WTC11 (cell line): ENCODE data around the gene TDP2. TPM values are rescaled to one million over a fixed set of nuclear protein-coding genes. Genes with fewer than 3 reads are reported as not detected.
"Not testable (repeated sequence)": the region's sequence is repeated elsewhere in the genome, so short reads cannot be mapped to it uniquely, and the experiment has no call there.

Source experiments
- ATAC-seq: fragments of 200-7000 bp; cut with Tn5 transposase; 2 replicates; pipeline ENCODE4 v1.10.0; 2021; ENCODE audit warnings: mild to moderate bottlenecking, moderate library complexity
- CTCF ChIA-PET: fragments of 300-600 bp; sonication (Branson Sonifier 250); formaldehyde crosslinking; loops from one replicate; lab custom pipeline; 2021; ENCODE audit warnings: antibody characterized with exemption; lab: Charles Lee
- POLR2A ChIA-PET: fragments of 350-600 bp; sonication (Branson Sonifier 250); formaldehyde crosslinking; loops from one replicate; lab custom pipeline; 2021; ENCODE audit warnings: antibody characterized with exemption; lab: Charles Lee
- DNase-seq: peaks from one replicate; pipeline ENCODE4 v3.0.0; 2021; ENCODE audit warnings: low spot score
- H3K27ac Mint-ChIP-seq: 2 replicates; pipeline ENCODE4 v1.8.0; 2021; ENCODE audit warnings: mixed read lengths
- H3K27me3 Mint-ChIP-seq: 2 replicates; pipeline ENCODE4 v1.8.0; 2021; ENCODE audit warnings: low read depth, mild to moderate bottlenecking, moderate library complexity, mixed read lengths
- H3K36me3 Mint-ChIP-seq: 2 replicates; pipeline ENCODE4 v1.8.0; 2021; ENCODE audit warnings: mixed read lengths
- H3K4me1 Mint-ChIP-seq: 2 replicates; pipeline ENCODE4 v1.8.0; 2022; ENCODE audit warnings: mixed read lengths
- H3K4me3 Mint-ChIP-seq: 2 replicates; pipeline ENCODE4 v1.8.0; 2021; ENCODE audit warnings: mild to moderate bottlenecking, moderate library complexity, mixed read lengths
- H3K9me3 Mint-ChIP-seq: 2 replicates; pipeline ENCODE4 v1.8.0; 2021; ENCODE audit warnings: mixed read lengths
- ATF1 ChIP-seq: sonication (generic); formaldehyde crosslinking; IDR thresholded peaks from 2 replicates; pipeline ENCODE4 v1.8.1; 2023; ENCODE audit warnings: mild to moderate bottlenecking, moderate library complexity, missing genetic modification reagents
- HMGA2 ChIP-seq: fragments of 250-450 bp; sonication (Bioruptor Pico); IDR thresholded peaks from 2 replicates; pipeline ENCODE4 v1.4.0; 2021; ENCODE audit warnings: mild to moderate bottlenecking, moderate library complexity
- MYBL2 ChIP-seq: sonication (generic); formaldehyde crosslinking; IDR thresholded peaks from 2 replicates; pipeline ENCODE4 v1.8.1; 2023; ENCODE audit warnings: mild to moderate bottlenecking, moderate library complexity, missing genetic modification reagents
- NR1H2 ChIP-seq: sonication (generic); formaldehyde crosslinking; IDR thresholded peaks from 2 replicates; pipeline ENCODE4 v1.9.0; 2021; ENCODE audit warnings: mild to moderate bottlenecking, moderate library complexity, missing genetic modification reagents
- RELA ChIP-seq: sonication (generic); formaldehyde crosslinking; IDR thresholded peaks from 2 replicates; pipeline ENCODE4 v1.8.1; 2022; ENCODE audit warnings: missing genetic modification reagents, mild to moderate bottlenecking, borderline replicate concordance
- RORB ChIP-seq: fragments of 250-450 bp; sonication (Bioruptor Pico); IDR thresholded peaks from 2 replicates; pipeline ENCODE4 v1.9.0; 2021; ENCODE audit warnings: mild to moderate bottlenecking
- SMAD4 ChIP-seq: sonication (generic); formaldehyde crosslinking; IDR thresholded peaks from 2 replicates; pipeline ENCODE4 v1.8.0; 2022; ENCODE audit warnings: mild to moderate bottlenecking, missing genetic modification reagents
- TEAD1 ChIP-seq: sonication (generic); formaldehyde crosslinking; IDR thresholded peaks from 2 replicates; pipeline ENCODE4 v1.8.0; 2022; ENCODE audit warnings: mild to moderate bottlenecking, missing genetic modification reagents
- TEAD4 ChIP-seq: sonication (generic); formaldehyde crosslinking; IDR thresholded peaks from 2 replicates; pipeline ENCODE4 v1.8.0; 2022; ENCODE audit warnings: mild to moderate bottlenecking, missing genetic modification reagents
- ZNF138 ChIP-seq: sonication (generic); formaldehyde crosslinking; conservative IDR thresholded peaks from 2 replicates; pipeline ENCODE4 v1.8.1; 2022; ENCODE audit warnings: mild to moderate bottlenecking, moderate library complexity, missing genetic modification reagents
- ZNF232 ChIP-seq: sonication (generic); formaldehyde crosslinking; IDR thresholded peaks from 2 replicates; pipeline ENCODE4 v1.8.0; 2022; ENCODE audit warnings: mild to moderate bottlenecking, missing genetic modification reagents
- ZNF671 ChIP-seq: fragments of 250-450 bp; sonication (Bioruptor Pico); IDR thresholded peaks from 2 replicates; pipeline ENCODE4 v1.8.0; 2021; ENCODE audit warnings: mild to moderate bottlenecking
- total RNA-seq: library from RNA; stranded (reverse); gene quantifications from 3 replicates; pipeline ENCODE4 v1.2.3, GENCODE V29; 2021
- TF ChIP-seq, protein P1 (sequence below): sonication (generic); formaldehyde crosslinking; IDR thresholded peaks from 2 replicates; pipeline ENCODE4 v1.8.0; 2023; ENCODE audit warnings: missing genetic modification reagents
- TF ChIP-seq, protein P2 (sequence below): sonication (generic); formaldehyde crosslinking; IDR thresholded peaks from 2 replicates; pipeline ENCODE4 v1.8.0; 2023; ENCODE audit warnings: mild to moderate bottlenecking, missing genetic modification reagents
- TF ChIP-seq, protein P3 (sequence below): fragments of 200-600 bp; IDR thresholded peaks from 2 replicates; pipeline ENCODE4 v1.8.0; 2022; ENCODE audit warnings: antibody characterized with exemption
- TF ChIP-seq, protein P4 (sequence below): fragments of 250-450 bp; sonication (Bioruptor Pico); IDR thresholded peaks from 2 replicates; pipeline ENCODE4 v1.9.0; 2021; ENCODE audit warnings: mild to moderate bottlenecking
- TF ChIP-seq, protein P5 (sequence below): sonication (generic); formaldehyde crosslinking; IDR thresholded peaks from 2 replicates; pipeline ENCODE4 v1.8.1; 2023; ENCODE audit warnings: mild to moderate bottlenecking, missing genetic modification reagents
- TF ChIP-seq, protein P6 (sequence below): sonication (generic); formaldehyde crosslinking; conservative IDR thresholded peaks from 2 replicates; pipeline ENCODE4 v1.8.1; 2022; ENCODE audit warnings: mild to moderate bottlenecking, missing genetic modification reagents

The TDP2 gene
- total RNA-seq, 1 experiment from 2014 or later, result 49.1 TPM

DNA sequence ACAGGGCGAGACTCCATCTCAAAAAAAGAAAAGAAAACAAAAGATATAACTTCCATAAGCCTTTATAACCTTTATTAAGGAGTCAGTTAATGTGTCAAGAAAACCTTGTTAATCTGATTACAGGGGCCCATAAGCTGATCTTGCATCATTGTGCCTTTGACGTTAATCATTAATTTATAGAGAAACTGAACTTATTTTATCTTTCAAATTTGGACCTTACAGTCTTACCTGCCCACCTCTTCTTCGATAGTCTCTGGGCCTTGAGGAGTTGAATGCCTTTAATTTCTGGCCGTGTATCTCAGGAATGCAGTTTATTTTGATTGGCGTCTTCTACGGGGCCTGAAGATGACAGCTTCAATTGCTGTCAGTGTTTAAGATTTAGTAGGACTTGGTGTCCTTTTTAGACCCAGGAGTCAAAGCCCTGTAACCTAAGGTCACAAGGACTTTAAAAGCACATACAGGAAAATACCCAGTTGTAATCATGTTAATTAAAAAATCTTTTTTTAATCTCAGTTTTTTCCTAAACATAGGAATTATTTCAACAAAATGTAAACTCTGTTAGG, 6.0 kb upstream of the TDP2 start:
- CTCF ChIA-PET, result no interaction called here
- no peak overlapping the region for H3K4me3 Mint-ChIP-seq
- no peak for DNase-seq
- H3K9me3 Mint-ChIP-seq, result peaks cover 69% of the 10 kb centered on the region
- no peak for TF ChIP-seq RELA (CRISPR knock-in tag)
- TF ChIP-seq RORB (CRISPR knock-in tag), result no peak
- no peak for TF ChIP-seq NR1H2
- no peak for TF ChIP-seq TEAD4 (CRISPR knock-in tag)
- no peak for TF ChIP-seq ZNF138 (CRISPR knock-in tag)
- TF ChIP-seq, protein P1, sequence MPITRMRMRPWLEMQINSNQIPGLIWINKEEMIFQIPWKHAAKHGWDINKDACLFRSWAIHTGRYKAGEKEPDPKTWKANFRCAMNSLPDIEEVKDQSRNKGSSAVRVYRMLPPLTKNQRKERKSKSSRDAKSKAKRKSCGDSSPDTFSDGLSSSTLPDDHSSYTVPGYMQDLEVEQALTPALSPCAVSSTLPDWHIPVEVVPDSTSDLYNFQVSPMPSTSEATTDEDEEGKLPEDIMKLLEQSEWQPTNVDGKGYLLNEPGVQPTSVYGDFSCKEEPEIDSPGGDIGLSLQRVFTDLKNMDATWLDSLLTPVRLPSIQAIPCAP (CRISPR knock-in tag), result no peak
- TF ChIP-seq, protein P2, sequence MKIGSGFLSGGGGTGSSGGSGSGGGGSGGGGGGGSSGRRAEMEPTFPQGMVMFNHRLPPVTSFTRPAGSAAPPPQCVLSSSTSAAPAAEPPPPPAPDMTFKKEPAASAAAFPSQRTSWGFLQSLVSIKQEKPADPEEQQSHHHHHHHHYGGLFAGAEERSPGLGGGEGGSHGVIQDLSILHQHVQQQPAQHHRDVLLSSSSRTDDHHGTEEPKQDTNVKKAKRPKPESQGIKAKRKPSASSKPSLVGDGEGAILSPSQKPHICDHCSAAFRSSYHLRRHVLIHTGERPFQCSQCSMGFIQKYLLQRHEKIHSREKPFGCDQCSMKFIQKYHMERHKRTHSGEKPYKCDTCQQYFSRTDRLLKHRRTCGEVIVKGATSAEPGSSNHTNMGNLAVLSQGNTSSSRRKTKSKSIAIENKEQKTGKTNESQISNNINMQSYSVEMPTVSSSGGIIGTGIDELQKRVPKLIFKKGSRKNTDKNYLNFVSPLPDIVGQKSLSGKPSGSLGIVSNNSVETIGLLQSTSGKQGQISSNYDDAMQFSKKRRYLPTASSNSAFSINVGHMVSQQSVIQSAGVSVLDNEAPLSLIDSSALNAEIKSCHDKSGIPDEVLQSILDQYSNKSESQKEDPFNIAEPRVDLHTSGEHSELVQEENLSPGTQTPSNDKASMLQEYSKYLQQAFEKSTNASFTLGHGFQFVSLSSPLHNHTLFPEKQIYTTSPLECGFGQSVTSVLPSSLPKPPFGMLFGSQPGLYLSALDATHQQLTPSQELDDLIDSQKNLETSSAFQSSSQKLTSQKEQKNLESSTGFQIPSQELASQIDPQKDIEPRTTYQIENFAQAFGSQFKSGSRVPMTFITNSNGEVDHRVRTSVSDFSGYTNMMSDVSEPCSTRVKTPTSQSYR (CRISPR knock-in tag), result no peak
- TF ChIP-seq ZNF232, result no peak
- TF ChIP-seq, protein P3, sequence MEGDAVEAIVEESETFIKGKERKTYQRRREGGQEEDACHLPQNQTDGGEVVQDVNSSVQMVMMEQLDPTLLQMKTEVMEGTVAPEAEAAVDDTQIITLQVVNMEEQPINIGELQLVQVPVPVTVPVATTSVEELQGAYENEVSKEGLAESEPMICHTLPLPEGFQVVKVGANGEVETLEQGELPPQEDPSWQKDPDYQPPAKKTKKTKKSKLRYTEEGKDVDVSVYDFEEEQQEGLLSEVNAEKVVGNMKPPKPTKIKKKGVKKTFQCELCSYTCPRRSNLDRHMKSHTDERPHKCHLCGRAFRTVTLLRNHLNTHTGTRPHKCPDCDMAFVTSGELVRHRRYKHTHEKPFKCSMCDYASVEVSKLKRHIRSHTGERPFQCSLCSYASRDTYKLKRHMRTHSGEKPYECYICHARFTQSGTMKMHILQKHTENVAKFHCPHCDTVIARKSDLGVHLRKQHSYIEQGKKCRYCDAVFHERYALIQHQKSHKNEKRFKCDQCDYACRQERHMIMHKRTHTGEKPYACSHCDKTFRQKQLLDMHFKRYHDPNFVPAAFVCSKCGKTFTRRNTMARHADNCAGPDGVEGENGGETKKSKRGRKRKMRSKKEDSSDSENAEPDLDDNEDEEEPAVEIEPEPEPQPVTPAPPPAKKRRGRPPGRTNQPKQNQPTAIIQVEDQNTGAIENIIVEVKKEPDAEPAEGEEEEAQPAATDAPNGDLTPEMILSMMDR, result no peak
- no peak for TF ChIP-seq MYBL2
- no peak for TF ChIP-seq SMAD4 (CRISPR knock-in tag)
- TF ChIP-seq, protein P4, sequence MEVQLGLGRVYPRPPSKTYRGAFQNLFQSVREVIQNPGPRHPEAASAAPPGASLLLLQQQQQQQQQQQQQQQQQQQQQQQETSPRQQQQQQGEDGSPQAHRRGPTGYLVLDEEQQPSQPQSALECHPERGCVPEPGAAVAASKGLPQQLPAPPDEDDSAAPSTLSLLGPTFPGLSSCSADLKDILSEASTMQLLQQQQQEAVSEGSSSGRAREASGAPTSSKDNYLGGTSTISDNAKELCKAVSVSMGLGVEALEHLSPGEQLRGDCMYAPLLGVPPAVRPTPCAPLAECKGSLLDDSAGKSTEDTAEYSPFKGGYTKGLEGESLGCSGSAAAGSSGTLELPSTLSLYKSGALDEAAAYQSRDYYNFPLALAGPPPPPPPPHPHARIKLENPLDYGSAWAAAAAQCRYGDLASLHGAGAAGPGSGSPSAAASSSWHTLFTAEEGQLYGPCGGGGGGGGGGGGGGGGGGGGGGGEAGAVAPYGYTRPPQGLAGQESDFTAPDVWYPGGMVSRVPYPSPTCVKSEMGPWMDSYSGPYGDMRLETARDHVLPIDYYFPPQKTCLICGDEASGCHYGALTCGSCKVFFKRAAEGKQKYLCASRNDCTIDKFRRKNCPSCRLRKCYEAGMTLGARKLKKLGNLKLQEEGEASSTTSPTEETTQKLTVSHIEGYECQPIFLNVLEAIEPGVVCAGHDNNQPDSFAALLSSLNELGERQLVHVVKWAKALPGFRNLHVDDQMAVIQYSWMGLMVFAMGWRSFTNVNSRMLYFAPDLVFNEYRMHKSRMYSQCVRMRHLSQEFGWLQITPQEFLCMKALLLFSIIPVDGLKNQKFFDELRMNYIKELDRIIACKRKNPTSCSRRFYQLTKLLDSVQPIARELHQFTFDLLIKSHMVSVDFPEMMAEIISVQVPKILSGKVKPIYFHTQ, result no peak
- TF ChIP-seq HMGA2, result no peak
- no peak for TF ChIP-seq TEAD1 (CRISPR knock-in tag)
- TF ChIP-seq, protein P5, sequence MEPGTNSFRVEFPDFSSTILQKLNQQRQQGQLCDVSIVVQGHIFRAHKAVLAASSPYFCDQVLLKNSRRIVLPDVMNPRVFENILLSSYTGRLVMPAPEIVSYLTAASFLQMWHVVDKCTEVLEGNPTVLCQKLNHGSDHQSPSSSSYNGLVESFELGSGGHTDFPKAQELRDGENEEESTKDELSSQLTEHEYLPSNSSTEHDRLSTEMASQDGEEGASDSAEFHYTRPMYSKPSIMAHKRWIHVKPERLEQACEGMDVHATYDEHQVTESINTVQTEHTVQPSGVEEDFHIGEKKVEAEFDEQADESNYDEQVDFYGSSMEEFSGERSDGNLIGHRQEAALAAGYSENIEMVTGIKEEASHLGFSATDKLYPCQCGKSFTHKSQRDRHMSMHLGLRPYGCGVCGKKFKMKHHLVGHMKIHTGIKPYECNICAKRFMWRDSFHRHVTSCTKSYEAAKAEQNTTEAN (CRISPR knock-in tag), result no peak
- TF ChIP-seq, protein P6, sequence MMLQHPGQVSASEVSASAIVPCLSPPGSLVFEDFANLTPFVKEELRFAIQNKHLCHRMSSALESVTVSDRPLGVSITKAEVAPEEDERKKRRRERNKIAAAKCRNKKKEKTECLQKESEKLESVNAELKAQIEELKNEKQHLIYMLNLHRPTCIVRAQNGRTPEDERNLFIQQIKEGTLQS (CRISPR knock-in tag), result no peak
- no peak for TF ChIP-seq ZNF671 (CRISPR knock-in tag)
- TF ChIP-seq ATF1 (CRISPR knock-in tag), result no peak
- TF ChIP-seq, all 79 proteins: peak for 0
- Mint-ChIP-seq H3K27ac (no peak overlapping the region), H3K4me1 (no peaks in the 10 kb centered on the region; the same call in 1 of the 2 replicates), H3K27me3 (peaks cover 8% of the 10 kb centered on the region), H3K36me3 (peaks cover 89% of the 10 kb centered on the region)
- ATAC-seq, result no peak
- POLR2A ChIA-PET, result no interaction called here

DNA sequence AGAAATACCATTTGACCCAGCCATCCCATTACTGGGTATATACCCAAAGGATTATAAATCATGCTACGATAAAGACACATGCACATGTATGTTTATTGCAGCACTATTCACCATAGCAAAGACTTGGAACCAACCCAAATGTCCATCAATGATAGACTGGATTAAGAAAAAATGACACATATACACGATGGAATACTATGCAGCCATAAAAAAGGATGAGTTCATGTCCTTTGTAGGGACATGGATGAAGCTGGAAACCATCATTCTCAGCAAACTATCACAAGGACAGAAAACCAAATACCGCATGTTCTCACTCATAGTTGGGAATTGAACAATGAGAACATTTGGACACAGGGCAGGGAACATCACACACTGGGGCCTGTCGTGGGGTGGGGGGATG, 4.4 kb upstream of the TDP2 start:
- H3K4me1 Mint-ChIP-seq, H3K27ac Mint-ChIP-seq, ATAC-seq, POLR2A ChIA-PET, CTCF ChIA-PET, H3K4me3 Mint-ChIP-seq, DNase-seq, H3K27me3 Mint-ChIP-seq: not testable (repeated sequence)
- Mint-ChIP-seq H3K36me3 (peaks cover 82% of the 10 kb centered on the region), H3K9me3 (peaks cover 59% of the 10 kb centered on the region)

DNA sequence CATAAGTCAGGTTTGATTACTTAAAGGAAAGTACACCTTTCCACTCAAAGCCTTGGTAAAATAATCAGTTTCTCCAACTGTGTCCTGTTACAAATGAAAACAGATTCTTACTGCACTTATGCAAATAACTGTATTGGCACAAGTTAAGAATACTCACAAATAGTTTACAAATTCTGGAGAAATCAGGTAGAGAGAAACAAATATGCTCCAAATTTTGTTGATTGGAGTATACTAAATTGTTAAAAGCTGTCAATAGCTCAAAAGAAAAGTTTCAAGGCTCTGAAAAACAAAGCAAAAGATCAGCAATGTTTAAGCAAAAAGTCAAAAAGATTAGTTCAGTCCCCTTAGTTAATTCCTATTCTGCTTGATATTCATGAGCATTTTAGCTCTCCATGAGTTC, 3.8 kb upstream of the TDP2 start:
- H3K36me3 Mint-ChIP-seq, result peaks cover 77% of the 10 kb centered on the region
- H3K27ac Mint-ChIP-seq, DNase-seq, POLR2A ChIA-PET, H3K4me3 Mint-ChIP-seq, H3K4me1 Mint-ChIP-seq, ATAC-seq, H3K27me3 Mint-ChIP-seq: not testable (repeated sequence)
- H3K9me3 Mint-ChIP-seq, result peaks cover 56% of the 10 kb centered on the region
- CTCF ChIA-PET, result interaction anchor here (1.2 kb wide), 1 partner anchor 13 kb away, joined by 3 read pairs; no protein-coding TSS in a partner anchor
